BJ (cell line): Measurements from ENCODE around the gene AOAH. TPM values are rescaled to one million over a fixed set of nuclear protein-coding genes. Genes with fewer than 3 reads are reported as not detected.

Experiments used
- CTCF ChIA-PET: fragments of 350-600 bp; formaldehyde crosslinking; extraction: SDS; loops from one replicate; lab custom pipeline; 2021; ENCODE audit warnings: antibody characterized with exemption, inconsistent platforms; lab: Yijun Ruan, JAX
- POLR2A ChIA-PET: fragments of 300-600 bp; sonication (Branson Sonifier 250); formaldehyde crosslinking; extraction: SDS; loops from one replicate; lab custom pipeline; 2021; ENCODE audit warnings: antibody characterized with exemption; lab: Charles Lee
- DNase-seq: peaks from one replicate; pipeline ENCODE4 v3.0.0-alpha.2; 2011; ENCODE audit warnings: low read depth
- H3K27me3 ChIP-seq: 2 replicates; pipeline ENCODE4 v1.6.0; 2011; ENCODE audit warnings: low read length; ENCODE audit not compliant: control insufficient read depth, insufficient read depth
- H3K36me3 ChIP-seq: 2 replicates; pipeline ENCODE4 v1.5.1; 2011; ENCODE audit warnings: low read length; ENCODE audit not compliant: control insufficient read depth, insufficient read depth
- H3K4me3 ChIP-seq: 2 replicates; pipeline ENCODE4 v1.5.1; 2011; ENCODE audit warnings: low read depth, mild to moderate bottlenecking, control low read depth, low read length
- polyA plus RNA-seq: library from polyadenylated mRNA; depleted of rRNA; stranded (reverse); fragments of >200 nt; gene quantifications from 2 replicates; pipeline ENCODE4 v1.2.3, GENCODE V29; 2011
- TF ChIP-seq, protein P1 (sequence below): IDR thresholded peaks from 2 replicates; pipeline ENCODE4 v1.5.1; 2011; ENCODE audit warnings: low read depth, mild to moderate bottlenecking, control low read depth, inconsistent platforms, low read length, moderate library complexity; ENCODE audit not compliant: insufficient read depth

The AOAH gene
- polyA plus RNA-seq, 1 experiment: not detected

DNA sequence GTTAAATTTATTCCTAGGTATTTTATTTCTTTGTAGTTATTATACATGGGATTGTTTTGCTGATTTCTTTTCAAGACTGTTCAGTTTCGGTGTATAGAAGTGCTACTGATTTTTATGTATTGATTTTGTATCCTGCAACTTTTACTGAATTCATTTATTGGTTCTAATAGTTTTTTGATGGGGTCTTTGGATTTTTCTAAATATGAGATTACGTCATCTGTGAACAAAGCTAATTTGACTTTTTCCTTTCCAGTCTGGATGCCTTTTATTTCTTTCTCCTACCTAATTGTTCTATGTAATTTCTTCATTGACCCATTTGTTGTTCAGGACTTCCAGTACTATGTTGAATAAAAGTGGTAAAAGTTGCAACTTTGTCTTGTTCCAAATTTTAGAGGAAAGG is 5.8 kb upstream of the AOAH start:
- H3K27me3 ChIP-seq: no peaks in the 10 kb centered on the region
- ChIA-PET CTCF (no interaction called here), POLR2A (no interaction called here)
- TF ChIP-seq, protein P1, sequence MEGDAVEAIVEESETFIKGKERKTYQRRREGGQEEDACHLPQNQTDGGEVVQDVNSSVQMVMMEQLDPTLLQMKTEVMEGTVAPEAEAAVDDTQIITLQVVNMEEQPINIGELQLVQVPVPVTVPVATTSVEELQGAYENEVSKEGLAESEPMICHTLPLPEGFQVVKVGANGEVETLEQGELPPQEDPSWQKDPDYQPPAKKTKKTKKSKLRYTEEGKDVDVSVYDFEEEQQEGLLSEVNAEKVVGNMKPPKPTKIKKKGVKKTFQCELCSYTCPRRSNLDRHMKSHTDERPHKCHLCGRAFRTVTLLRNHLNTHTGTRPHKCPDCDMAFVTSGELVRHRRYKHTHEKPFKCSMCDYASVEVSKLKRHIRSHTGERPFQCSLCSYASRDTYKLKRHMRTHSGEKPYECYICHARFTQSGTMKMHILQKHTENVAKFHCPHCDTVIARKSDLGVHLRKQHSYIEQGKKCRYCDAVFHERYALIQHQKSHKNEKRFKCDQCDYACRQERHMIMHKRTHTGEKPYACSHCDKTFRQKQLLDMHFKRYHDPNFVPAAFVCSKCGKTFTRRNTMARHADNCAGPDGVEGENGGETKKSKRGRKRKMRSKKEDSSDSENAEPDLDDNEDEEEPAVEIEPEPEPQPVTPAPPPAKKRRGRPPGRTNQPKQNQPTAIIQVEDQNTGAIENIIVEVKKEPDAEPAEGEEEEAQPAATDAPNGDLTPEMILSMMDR: no peak
- no peak for DNase-seq
- no peak overlapping the region for H3K4me3 ChIP-seq
- no peaks in the 10 kb centered on the region for H3K36me3 ChIP-seq

GRCh38 chr7:36728143-36728542 is 3.8 kb upstream of the AOAH start:
- H3K4me3 ChIP-seq: no peak overlapping the region
- no peaks in the 10 kb centered on the region for H3K27me3 ChIP-seq
- H3K36me3 ChIP-seq: no peaks in the 10 kb centered on the region
- CTCF ChIA-PET: no interaction called here
- POLR2A ChIA-PET: no interaction called here
- no peak for DNase-seq
- TF ChIP-seq, protein P1: no peak

GRCh38 chr7:36726806-36727503 is 2.7 kb upstream of the AOAH start:
- TF ChIP-seq, protein P1: no peak
- Histone ChIP-seq H3K36me3 (no peaks in the 10 kb centered on the region), H3K4me3 (no peak overlapping the region), H3K27me3 (no peaks in the 10 kb centered on the region)
- CTCF ChIA-PET: interaction anchor here (0.6 kb wide), 1 partner anchor 258 kb away, joined by 3 read pairs; no protein-coding TSS in a partner anchor
- POLR2A ChIA-PET: no interaction called here
- no peak for DNase-seq

GRCh38 chr7:36726311-36726710 is 2.0 kb upstream of the AOAH start:
- ChIA-PET POLR2A (no interaction called here), CTCF (no interaction called here)
- DNase-seq: no peak
- TF ChIP-seq, protein P1: no peak
- Histone ChIP-seq H3K27me3 (no peaks in the 10 kb centered on the region), H3K4me3 (no peak overlapping the region), H3K36me3 (no peaks in the 10 kb centered on the region)

DNA sequence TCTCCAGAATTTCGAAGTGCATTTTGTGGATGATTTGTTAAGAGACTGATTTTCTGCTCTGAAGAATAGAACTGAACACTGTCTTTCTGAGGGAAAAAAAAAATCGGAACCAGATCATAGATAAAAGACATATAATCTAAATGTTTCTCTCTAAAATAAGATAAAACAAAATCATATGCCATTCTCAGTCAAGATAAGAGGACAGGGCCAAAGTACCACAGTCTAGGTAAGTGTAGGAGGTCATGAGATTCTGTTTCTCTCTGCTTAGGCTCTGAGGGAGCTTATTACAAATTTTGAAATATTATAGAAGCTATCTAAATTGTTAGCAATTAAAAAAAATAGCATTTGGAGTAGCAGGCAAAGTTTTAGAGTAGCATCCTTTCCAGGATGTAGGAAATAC is 702 bp upstream of the AOAH start:
- Histone ChIP-seq H3K4me3 (no peak overlapping the region), H3K27me3 (no peaks in the 10 kb centered on the region), H3K36me3 (no peaks in the 10 kb centered on the region)
- DNase-seq: no peak
- TF ChIP-seq, protein P1: no peak
- POLR2A ChIA-PET: no interaction called here
- CTCF ChIA-PET: interaction anchor here (0.6 kb wide), 1 partner anchor 704 kb away, joined by 3 read pairs; no protein-coding TSS in a partner anchor
